ENCODE measurements around the gene ATG101. TPM values are rescaled to one million over a fixed set of nuclear protein-coding genes. Genes with fewer than 3 reads are reported as not detected.

Gene ATG101
- total RNA-seq, 1 donor from 2014 or later = 22.6 TPM

DNA sequence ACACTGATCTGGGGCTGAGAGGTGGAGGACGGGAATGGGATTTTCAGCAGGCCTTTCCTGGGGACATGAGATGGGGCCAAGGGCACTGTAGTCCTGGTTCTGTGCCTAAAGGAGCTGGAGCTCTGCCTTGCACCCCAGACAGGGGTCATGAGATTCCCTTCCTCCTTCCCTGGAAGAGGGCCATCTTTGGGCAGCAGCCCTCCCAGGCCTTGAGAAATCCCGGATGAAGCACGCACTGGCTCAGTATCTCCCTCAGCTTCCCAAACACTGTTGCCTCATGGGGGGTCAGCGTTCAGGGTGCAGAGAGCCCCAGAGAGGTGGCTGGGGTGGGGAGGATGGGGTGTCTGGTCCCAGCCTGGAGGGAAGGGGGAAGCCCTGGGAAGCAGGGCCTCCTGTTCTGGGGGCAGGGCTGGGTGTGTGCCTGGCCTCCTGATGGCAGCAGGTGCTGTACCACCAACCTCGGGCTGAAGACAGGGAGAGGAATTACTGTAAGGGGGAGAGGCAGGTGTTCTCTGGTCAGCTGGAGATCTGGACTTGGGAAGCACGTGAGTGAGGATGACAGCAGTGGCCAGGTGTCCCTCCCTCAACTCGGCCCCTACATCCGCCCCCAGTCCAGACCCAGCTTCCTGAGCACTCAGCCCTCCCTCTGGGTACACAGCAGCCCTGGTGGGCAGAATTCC is 26.9 kb upstream of the ATG101 start:
- no peak for DNase-seq (ENCODE audit: low spot score)

DNA sequence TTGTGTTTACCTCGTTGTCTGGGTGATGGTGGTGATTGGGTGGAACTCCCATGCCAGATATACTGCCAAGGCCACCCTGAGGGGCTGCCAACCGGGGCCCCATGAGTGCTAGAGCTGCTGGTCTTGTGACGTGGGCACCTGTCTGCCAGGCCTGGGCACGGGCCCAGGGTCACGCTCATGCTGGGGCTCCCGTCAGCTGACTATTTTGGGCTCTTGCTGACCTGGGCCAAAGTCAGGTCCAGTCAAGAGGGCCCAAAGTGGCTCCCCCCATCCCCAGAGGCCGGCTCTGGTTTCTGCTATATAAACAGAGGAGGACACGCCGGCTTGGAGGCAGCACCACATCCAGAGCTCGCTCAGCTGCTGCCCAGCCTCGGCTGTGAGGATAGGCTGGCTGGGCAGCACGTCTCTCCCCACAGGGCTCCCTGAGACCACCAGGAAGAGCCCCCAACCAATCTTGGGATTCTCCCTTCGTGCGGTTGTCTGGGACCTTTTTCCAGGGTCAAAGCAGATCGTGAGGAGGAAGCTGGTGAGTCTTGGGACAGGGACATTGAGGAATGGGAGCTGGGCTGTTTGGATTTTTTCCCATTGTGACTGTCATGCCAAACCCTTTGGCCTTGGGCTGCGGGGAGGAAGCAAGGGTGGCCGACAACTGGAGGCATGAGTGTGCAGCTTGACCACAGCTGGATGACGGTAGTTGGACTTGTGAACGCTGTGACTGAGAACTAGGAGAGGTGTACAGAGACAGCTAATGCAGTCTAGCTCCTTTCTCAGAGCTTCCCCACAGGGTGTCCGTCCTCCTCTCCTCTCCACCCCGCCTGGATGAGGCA is 26.2 kb upstream of the ATG101 start:
- DNase-seq (ENCODE audit: low spot score) = no peak

- no peak for DNase-seq (ENCODE audit: low spot score)
Observed at GRCh38 chr12:52044292-52044983, 25.3 kb upstream of the ATG101 start.

DNA sequence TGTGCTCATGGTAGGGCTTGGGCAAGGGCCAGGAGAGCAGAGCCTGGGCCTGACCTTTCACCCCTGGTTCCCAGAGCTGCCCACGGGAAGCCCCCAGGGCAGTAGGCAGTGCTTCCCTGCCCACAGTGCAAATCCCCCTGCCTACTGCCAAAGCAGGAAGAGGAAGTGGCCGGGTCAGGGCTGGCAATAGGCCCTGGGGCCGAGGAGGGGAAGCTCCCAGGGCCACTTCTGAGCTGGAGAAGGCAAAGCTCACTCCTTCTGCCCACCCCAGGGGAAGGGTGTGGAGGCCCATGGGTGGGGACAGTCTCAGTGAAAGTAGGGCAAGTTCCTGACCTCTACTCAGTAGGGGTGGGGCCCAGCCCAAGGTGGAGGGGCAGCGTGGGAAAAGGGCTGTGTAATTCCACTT is 24.0 kb upstream of the ATG101 start:
- DNase-seq (ENCODE audit: low spot score) = peak; percentile 46

- no peak for DNase-seq (ENCODE audit: low spot score)
Observed at GRCh38 chr12:52046859-52047258, 22.9 kb upstream of the ATG101 start.

DNA sequence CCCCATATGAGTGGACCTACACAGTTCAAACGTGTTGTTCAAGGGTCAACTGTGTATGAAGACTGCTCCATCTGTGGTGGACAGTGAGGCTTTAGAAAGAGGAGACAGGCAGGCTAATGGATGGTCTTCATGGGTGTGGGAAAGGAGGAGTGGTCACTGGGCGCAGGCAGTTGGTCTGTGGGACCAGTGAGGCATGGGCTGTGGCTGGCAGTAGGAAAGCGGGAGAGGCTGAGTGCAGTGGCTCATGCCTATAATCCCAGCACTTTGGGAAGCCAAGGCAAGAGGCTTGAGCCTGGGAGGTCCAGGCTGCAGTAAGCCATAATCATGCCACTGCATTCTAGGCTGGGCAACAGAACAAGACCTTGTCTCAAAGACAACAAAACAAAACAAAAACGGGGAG is 20.5 kb upstream of the ATG101 start:
- DNase-seq (ENCODE audit: low spot score) = no peak

DNA sequence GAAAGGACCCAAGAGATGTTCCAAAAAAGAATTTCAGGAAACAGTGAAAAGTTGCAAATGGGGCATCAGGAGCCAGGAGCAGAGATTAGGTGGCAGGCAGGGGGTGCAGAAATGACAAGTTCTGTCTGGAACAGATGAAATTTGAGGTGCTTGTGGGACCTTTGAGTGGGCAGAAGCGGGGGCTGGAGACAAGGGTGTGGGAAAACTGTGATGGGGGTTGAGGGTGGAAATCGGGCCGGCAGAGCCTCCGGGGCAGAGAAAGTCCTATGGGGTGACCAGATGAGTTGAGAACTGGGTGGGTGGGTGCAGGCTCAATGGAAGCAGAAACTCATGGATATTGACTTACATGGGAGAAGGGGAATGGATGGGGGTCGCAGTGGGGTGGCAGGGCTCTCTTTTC is 20.1 kb upstream of the ATG101 start:
- DNase-seq (ENCODE audit: low spot score) = no peak

DNA sequence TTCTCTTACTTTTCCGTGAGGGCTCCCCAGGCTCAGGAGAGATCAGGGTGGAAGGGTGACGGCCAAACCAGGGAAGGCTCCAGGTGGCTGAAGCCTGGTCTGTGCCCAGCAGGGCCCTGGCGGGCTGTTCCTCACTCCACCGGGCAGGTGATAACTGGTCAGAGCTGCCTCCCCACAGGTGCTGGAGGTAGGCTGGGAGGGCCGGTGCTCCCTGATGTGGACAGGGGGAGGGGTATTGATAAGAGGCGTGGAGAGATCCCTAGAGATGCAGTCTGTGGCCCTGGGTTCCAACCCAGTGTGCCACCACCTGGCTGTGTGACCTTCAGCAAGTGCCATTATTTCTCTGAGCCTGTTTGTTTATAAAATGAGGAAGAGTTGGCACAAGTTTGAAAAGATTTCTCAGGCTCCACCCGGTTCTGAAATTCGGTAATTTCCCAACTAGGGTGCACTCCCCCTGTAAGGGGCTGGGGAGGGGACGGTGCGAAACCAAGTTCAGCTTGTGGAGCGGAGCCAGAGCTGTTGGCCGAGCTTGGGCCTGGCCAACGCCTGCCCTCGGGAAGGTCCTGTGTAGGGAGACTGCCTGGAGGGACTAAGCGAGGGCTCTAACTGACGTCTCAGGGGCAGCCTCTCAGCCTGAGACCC is 19.5 kb upstream of the ATG101 start:
- no peak for DNase-seq (ENCODE audit: low spot score)

DNA sequence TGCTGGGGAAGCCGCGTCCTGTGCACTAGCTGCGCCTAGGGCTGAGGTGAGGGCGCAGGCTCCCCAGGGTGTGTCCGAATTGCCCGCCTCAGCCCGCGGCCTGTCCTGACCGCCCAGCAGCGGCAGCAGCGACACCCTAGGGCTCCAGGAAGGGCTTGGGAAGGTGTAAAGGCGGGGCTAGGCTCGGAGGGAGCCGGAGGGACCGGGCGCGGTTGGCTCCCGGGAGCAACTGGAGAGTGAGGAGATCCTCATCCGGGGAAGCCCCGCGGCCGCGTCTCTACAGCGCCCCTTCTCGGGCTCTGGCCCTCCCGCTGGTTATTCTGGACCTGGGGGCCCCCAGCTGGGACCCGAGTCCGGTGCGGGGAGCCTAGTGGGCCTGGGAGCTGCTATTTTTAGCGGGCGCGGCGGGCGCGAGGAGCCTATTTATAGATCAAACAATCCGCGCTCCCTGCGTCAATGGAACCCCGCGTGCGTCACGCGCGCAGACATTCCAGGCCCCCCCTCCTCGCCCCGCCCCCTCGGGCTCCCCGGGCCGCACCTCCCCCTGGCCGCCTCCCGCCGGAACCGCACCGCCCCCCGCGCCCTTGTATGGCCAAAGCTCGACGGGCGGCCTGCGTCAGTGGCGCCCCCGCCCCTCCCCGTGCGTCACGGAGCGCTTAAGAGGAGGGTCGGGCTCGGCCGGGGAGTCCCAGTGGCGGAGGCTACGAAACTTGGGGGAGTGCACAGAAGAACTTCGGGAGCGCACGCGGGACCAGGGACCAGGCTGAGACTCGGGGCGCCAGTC is 18.8 kb upstream of the ATG101 start, which contains the start of gene NR4A1:
Gene NR4A1, plus strand, starts transcription at position 685 of the 784 bp plus-strand sequence. CDS start 2,887 bp downstream, outside the sequence.
- peak; percentile 96 for DNase-seq (ENCODE audit: low spot score)

- DNase-seq (ENCODE audit: low spot score) = no peak
Observed at GRCh38 chr12:52052468-52053186, 17.2 kb upstream of the ATG101 start.

DNA sequence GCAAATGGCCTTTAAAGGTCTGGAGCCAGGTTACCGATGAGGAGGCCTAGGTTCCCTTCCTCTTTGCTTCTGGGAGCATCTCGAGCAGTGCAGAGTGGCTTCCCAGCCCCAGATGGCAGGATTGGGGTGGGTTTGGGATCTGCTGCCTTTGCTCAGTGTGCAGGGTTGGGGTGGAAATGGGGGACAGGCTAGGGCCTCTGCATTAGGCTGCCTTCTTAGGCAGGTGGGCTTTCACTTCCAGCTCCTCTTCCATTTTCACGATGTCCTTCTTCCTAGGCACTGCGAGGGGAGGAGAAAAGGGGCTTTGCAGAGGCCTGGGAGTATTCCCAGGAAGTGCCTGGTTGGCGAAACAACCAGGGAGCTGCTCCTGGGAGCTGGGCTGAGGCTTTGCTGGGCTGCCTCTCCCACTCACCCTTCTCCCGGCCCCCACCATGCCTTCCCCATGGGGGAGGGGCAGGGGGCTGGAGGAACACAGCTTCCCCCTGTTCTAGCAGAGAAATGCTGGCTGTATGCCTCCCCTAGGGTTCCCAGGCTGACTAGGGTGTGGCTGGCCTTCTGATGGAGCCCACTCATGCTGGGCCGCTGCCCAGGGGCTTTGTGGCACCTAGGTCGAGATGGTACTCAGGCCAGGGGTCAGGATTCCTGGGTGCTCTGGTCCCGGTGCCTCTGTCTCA is 16.1 kb upstream of the ATG101 start:
- no peak for DNase-seq (ENCODE audit: low spot score)

GRCh38 chr12:52054231-52054832 is 15.4 kb upstream of the ATG101 start:
- DNase-seq (ENCODE audit: low spot score) = no peak

DNA sequence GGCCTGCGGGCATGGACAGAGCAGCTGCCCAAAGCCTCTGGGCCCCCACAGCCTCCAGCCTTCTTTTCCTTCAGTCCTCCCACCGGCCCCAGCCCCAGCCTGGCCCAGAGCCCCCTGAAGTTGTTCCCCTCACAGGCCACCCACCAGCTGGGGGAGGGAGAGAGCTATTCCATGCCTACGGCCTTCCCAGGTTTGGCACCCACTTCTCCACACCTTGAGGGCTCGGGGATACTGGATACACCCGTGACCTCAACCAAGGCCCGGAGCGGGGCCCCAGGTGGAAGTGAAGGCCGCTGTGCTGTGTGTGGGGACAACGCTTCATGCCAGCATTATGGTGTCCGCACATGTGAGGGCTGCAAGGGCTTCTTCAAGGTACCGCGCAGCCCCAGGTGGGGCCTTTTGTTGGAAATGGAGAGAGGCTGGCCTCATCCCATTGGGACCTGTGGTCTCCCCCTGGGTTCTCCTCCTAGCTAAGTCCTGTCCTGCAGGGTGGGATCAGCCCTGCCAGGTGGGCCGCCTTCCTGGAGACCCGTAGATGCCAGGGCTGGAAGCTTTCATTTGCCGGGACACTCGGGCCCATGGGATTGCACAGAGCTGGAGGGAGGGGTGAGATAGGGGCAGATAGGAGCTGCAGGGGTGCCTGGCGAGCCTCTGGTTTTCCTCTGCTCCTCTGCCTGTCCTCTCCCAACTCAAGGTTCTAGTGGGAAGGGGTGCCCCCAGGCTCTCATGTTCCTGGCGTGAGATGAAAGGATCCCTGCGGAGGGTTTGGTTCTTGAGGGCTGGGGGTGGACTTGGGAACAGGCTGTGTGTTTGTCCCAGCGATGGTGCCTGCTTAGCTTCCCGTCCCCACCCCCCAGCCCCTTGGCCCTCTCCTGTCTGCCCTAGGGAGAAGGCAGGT is 14.7 kb upstream of the ATG101 start:
- DNase-seq (ENCODE audit: low spot score) = no peak

DNA sequence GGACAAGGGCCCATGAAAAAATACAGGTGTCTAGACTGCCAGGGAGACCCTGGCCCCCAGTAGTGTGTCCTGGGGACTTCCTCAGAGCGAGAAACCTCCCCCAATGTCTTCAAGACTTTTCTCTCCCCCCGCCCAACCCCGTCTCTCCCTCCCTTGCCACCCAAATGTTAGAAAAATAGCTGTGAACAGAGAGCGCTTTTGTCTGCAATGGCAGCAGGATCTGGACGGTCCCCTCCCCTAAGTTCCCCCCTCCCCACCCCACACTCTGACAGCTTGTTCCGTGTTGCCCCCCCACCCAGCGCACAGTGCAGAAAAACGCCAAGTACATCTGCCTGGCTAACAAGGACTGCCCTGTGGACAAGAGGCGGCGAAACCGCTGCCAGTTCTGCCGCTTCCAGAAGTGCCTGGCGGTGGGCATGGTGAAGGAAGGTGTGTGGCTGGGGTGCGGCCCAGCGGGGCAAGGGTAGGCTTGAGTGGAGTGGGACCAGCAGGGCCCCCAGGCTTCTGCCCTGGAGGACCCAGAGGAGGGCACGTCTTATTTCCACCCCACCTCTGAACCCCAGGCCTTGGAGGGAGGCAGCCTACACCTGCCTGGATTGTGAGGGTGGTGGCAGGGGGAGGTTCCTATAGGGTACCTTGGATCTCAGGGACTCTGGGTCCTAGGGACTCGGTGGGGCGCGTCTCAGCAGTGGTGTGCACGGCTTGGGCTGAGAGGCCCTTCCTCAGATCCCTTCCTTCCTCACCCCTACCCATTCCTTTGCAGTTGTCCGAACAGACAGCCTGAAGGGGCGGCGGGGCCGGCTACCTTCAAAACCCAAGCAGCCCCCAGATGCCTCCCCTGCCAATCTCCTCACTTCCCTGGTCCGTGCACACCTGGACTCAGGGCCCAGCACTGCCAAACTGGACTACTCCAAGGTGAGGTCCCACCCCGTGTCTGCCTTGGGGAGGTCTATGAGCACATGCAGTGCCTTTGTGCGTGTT is 13.8 kb upstream of the ATG101 start:
- no peak for DNase-seq (ENCODE audit: low spot score)

DNA sequence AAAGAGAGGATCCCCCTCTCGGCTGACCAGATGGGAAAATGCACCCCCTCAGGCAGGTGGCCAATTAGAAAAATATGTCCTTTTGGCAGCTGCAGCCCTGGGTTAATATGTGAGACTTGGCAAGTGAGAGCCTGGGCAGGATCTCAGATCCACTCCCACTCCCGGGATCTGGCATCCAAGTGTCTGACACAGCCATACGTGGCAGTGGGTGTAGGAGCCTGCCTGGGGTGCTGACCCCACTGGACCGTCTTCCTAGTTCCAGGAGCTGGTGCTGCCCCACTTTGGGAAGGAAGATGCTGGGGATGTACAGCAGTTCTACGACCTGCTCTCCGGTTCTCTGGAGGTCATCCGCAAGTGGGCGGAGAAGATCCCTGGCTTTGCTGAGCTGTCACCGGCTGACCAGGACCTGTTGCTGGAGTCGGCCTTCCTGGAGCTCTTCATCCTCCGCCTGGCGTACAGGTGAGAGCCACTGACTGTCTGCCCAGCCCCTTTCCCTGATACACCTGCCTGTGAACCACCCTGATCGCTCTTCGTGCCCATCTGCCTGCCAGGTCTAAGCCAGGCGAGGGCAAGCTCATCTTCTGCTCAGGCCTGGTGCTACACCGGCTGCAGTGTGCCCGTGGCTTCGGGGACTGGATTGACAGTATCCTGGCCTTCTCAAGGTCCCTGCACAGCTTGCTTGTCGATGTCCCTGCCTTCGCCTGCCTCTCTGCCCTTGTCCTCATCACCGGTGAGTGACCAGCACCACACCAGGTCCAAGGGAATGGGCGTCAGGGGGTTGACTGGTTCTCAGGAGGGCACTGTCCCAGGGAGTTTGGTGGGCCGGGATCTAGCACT is 12.8 kb upstream of the ATG101 start:
- no peak for DNase-seq (ENCODE audit: low spot score)

Data from umbilical cord (tissue), 2 donors.